NCI-H345 treated with DMSO at 0.1 percent for 48 hours (cell line): ENCODE data around the gene H1-8.
"Not testable (repeated sequence)": the region's sequence is repeated elsewhere in the genome, so short reads cannot be mapped to it uniquely, and the experiment has no call there.

Source experiments
- DNase-seq: peaks from one replicate; lab custom pipeline; 2025; ENCODE audit not compliant: unreplicated experiment; lab: John Stamatoyannopoulos, UW

Gene H1-8

DNA sequence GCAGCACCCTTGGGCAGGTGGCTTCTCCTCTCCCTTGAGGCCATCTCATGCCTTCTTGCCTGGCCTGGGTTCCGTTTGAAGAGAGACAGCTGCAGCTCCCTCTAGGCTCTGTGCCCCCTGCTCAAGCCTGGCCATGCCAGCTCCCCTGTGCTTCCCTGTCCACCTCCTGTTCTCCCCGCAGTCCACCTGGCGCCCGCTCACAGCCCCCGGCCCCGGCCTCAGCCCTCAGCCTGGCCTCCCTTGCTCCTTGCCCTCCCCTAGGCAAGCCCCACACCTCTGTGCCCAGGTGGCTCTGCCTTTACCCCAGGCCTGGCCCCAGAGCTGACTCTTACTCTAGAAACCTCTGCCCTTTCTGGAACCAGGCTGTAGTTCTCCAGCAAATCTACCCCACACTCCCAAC is 28.4 kb upstream of the H1-8 start:
- no peak for DNase-seq

DNA sequence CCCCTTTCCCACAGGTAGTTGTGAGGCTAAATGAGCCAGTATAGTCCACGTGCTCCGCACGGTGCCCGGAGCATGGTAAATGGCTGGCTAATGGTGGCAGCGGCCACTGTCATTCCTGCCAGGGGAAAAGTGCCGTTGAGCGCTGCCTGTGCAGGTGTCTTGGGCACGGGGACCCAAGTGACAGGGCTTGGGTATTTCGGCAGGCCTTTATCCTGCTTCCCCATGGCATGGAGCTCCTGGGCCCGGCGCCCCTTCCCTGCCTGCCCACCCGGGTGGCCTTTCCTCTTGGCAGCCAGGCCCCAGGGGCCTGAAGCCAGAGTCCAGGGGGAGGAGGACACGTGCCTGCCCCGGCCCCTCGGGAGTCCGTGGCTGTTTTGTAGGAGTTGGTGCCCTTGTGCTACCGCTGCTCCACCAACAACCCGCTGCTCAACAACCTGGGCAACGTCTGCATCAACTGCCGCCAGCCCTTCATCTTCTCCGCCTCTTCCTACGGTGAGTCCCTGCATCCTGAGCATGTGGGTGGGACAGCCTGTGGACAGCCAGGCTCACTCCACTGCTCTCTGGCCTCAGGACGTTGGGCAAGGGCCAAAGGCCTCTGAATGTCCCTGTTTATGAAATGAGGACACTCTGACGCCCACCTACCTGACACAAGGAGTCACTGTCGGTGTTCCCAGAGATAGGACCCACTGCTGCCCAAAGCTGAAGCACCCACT is 27.7 kb upstream of the H1-8 start:
- not testable (repeated sequence) for DNase-seq

DNA sequence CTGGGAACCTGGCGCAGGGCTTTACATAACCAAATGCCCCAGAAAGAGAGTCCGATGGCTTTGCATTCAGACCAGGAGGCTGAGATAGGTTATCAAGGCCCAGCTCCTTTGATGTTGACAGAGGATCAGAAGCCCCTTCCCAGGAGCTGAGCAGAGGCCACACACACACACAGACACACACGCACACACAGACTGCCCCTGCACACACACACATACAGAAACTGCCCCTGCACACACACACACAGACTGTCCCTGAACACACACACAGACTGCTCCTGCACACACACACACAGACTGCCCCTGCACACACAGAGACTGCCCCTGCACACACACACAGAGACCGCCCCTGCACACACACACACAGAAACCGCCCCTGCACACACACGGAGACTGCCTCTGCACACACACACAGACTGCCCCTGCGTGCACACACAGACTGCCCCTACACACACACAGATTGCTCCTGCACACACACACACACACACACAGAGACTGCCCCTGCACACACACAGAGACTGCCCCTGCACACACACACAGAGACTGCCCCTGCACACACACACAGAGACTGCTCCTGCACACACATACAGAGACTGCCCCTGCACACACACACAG is 27.0 kb upstream of the H1-8 start:
- not testable (repeated sequence) for DNase-seq

DNA sequence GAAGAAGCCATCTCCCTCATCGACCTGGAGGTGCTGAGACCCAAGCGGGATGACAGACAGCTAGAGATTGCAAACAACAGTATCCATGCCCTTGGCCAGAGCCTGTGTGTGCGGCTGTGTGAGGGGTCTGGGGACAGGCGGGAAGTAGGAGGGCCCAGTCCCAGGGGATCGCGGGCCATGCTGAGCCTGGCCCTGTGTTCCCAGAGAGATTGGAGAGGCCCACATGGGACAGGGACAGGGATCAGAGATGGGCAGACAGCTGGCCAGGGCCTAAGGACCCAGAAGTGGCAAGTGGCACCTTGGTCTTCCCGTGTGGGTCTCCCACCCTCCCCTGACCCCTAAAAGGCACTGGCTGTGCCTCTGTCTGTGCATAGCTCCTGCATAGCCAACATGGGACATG is 25.5 kb upstream of the H1-8 start:
- no peak for DNase-seq

DNA sequence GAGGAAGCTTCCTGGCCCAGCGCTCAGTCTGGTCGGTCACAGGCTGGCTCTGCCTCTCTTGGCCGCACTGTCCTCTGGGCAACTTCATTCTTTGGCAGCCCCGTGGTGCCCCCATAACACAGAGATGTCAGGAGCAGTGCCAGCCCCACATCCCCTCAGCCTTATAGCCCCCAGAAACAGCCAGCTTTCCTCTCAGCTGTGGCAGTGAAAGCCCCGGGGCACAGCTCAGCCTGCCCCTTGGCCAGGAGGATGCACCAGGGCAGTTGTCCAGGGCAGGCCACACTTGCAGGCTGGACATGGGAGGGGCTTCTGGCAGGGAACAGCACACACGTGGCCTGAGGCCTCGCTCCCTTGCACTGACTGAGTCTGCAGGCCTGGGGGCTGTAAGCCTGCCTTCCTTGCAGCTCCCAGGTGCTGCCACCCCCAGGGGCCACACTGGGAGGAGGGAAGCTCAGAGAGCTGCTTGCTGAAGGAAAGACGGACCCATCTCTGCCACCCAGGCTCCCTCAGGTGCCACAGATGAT is 24.9 kb upstream of the H1-8 start:
- DNase-seq = no peak

DNA sequence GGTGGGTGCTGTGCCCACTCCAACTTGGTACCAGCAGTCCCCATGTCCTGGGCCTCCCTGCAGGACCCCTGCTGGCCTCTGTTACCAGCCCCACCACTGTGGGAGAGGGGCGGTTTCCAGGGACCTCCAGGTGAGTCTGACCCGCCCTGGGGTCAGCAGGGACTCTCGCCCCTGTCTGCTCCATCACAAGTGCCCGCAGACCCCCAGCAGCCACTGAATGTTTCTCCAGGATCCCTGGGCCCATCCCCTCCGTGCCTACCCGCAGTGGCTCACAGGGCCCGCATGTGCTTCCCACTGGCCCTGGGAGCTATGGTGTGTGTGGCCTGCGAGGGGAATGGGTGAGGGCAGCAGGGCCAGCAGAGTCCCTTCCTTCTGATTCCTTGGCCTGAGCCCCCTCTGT is 24.4 kb upstream of the H1-8 start:
- no peak for DNase-seq

DNA sequence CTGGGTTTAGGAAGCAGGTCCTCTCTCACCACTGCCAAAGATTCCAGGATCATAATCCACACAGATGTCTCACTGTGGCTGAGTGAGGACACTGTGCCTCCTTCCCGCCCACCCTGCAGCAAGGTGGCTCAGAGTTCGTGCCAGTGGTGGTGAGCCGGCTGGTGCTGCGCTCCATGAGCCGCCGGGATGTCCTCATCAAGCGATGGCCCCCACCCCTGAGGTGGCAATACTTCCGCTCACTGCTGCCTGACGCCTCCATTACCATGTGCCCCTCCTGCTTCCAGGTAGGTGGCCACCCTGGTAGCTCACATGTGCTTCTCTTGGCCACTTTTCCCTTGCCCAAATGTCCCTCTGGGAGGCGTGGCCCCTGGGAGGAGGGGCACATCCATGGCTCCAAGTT is 23.5 kb upstream of the H1-8 start:
- no peak for DNase-seq

DNA sequence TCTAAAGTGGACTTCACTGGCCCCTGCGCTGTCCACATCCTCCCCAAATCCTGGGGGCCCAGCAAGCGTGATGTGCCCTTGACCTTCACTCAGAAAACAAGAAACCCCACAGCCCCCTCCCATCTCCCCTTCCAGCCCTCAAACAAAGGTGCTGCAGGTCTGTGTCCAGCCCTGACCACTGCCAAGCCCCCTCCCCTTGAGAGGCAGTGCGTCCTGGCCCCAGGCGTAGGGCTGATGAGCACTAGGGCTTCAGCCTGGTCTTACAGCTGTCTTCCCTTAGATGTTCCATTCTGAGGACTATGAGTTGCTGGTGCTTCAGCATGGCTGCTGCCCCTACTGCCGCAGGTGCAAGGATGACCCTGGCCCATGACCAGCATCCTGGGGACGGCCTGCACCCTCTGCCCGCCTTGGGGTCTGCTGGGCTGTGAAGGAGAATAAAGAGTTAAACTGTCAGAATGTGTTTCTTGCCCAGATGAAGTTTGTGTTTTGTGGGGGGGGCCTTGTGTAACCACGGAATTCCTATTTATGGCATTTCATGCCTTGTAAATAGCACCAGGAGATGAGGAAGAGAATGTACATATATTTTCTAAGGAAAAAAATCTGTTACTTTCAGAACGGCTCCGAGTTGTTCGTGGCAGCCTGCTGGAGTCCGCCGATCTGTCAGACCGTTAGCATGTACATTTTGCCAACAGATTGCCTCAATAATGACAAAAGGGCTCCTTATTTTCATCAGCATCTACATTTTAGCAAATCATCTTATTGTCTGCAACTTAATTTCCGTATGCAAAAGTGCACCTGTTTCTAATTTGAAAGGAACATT is 22.9 kb upstream of the H1-8 start:
- DNase-seq = no peak

DNA sequence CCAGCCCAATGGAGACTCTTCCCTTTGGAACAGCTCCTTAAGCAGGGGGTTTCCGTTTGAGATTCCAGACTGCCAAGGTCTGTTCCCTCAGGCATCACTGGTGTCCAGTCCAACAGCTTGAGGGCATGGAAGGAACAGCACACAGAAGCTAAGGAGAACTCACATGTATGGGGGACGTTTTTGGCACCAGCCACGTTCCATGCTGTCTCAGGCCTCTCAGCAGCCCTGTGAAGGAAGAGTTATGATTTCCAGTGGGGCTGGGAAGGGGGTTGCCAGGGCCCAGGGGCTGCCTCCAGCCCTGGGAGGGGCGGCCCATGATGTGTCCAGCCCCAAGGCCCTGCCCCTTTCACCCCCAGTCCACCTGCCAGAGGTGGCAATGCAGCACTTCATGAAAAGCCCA is 22.0 kb upstream of the H1-8 start:
- DNase-seq = no peak

DNA sequence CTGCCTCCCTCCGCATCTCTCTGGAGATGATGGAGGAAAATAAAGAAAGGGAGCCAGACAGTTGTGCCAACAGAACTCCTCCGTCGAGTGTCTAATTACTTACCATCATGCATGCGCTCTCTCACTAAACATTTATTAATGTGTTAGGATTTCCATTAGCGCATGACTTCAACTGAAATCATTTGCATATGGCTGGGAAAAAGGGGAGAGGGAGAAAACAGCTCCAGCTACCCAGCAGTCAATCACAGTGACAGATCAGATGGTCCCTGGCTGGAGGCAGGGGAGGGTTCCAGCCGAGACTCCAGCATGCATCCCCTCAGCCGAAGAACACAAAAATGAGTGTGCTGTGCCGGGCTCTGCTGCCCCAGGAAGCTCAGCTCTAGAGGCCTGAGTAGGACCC is 21.4 kb upstream of the H1-8 start:
- no peak for DNase-seq

DNA sequence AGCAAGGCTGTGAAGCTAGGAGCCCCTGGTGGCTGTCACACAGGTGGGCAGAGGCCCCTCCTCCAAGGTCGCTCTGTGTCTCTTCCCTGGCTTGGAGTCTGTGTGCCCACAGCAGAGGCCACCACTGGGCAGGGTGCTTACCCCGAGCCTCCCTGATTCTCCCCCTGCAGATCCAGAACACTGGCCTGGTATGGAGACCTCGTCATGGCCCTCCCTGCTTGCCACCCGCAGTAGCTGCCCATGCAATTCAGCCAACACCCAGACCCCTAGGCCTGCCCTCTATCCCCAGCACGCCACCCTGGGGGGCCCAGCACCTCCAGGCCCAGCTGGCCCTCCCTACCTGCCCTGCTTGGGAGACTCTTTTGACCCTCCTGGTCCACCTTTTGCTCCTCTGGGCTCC is 20.0 kb upstream of the H1-8 start:
- DNase-seq = no peak

DNA sequence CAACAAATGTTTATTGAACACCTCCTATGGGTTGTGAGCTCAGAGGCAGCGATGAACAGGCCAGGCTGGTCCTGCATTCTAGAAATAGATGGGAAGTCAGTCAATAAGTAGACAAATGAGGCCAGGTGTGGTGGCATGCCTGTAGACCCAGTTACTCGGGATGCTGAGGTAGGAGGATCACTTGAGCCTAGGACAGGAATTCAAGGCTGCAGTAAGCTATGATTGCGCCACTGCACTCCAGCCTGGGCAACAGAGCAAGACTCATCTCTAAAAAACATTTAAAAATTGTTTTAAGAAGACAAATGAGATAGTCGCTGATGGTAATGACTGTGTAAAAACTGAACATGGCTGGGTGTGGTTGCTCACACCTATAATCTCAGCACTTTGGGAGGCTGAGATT is 18.9 kb upstream of the H1-8 start:
- DNase-seq = no peak

DNA sequence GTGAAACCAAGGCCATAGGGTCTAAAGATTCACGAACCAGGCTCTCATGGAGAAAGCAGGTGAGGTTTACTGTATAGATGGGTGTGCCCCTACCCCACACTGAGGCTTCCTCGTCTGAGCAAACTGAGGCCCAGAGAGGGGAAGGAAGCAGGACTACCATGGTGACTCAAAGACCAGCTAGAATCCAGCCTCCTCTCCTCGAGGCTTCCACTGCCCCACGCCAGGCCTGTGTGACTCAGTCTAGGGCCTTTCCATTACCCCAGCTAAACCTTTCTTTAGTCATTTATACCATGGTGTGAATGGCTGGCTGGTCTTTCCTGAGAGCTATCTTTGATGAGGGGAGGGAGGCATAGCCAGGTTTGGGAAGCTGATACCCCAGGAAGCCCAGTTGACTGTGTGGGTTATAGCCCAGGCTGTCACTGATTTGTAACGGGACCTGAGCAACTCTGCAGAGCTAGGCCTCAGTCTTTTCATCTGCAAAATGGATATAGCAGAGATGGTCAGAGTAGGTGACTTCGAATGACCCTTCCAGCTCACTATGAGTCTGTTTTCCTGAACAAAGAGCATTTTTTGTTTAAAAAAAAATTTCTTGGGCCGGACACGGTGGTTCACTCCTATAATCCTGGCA is 17.5 kb upstream of the H1-8 start:
- DNase-seq = no peak

DNA sequence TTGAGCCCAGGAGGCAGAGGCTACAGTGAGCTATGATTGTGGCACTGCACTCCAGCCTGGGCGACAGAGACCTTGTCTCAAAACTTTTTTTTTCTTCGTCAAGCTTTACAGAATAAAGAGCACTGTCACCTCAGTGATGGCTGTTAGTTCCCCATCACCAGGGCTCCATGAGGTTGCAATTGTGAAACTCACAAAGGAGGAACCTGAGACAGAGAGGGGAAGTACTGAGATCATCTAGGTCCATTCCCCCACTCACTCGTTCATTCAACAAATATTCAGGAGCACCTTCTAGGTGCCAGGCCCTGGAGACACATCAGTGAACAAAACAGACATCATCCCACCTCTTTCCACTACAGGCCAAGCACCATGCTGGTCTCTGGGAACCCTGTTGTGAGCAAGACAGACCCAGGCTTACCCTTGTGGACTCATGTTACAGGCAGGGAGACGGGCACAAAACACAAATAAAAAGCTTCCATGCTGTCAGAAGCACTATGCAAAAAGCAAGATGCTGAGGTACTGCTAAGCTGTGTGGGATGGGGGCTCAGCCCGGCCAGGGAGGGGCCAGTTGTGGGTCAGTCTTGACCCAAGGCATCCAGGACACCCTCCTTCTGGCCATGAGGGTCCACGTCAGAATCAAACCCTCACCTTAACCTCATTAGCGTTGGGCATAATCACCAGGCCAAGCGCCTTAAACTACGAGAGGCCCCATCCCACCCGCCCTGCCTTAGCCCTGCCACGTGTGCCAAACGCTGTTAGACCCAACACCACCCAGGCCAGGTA is 16.7 kb upstream of the H1-8 start:
- no peak for DNase-seq

DNA sequence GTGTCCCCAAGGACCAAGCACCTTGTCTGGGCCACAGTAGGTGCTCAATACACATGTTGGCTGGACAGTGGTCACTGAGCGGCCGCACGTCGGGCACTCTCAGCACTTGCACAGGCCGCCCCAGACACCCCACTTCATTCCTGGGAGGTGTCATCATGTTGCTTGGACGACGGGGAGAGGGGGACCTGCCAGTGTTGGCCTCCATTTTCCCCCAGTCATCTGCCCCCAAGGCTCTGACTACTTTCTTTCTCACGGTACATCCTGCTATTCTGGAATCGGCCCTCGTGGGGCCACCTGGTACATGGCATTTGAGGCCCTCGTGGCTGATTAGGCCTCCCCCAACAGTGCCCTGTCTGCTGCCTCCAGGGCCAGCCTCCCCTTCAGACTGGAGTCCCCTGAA is 15.7 kb upstream of the H1-8 start:
- no peak for DNase-seq

DNA sequence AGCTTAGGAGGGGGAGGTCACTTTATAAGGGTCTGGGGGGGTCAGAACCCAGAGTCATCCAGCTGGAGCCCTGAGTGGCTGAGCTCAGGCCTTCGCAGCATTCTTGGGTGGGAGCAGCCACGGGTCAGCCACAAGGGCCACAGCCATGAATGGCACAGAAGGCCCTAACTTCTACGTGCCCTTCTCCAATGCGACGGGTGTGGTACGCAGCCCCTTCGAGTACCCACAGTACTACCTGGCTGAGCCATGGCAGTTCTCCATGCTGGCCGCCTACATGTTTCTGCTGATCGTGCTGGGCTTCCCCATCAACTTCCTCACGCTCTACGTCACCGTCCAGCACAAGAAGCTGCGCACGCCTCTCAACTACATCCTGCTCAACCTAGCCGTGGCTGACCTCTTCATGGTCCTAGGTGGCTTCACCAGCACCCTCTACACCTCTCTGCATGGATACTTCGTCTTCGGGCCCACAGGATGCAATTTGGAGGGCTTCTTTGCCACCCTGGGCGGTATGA is 14.3 kb upstream of the H1-8 start, which contains the start of gene RHO:
Gene RHO (plus strand): TSS at position 51 of the 512 bp plus-strand sequence. CDS start 95 bp downstream, at position 146.
- DNase-seq = no peak

DNA sequence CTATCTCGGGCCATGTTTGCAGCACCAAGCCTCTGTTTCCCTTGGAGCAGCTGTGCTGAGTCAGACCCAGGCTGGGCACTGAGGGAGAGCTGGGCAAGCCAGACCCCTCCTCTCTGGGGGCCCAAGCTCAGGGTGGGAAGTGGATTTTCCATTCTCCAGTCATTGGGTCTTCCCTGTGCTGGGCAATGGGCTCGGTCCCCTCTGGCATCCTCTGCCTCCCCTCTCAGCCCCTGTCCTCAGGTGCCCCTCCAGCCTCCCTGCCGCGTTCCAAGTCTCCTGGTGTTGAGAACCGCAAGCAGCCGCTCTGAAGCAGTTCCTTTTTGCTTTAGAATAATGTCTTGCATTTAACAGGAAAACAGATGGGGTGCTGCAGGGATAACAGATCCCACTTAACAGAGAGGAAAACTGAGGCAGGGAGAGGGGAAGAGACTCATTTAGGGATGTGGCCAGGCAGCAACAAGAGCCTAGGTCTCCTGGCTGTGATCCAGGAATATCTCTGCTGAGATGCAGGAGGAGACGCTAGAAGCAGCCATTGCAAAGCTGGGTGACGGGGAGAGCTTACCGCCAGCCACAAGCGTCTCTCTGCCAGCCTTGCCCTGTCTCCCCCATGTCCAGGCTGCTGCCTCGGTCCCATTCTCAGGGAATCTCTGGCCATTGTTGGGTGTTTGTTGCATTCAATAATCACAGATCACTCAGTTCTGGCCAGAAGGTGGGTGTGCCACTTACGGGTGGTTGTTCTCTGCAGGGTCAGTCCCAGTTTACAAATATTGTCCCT is 13.4 kb upstream of the H1-8 start:
- DNase-seq = no peak

DNA sequence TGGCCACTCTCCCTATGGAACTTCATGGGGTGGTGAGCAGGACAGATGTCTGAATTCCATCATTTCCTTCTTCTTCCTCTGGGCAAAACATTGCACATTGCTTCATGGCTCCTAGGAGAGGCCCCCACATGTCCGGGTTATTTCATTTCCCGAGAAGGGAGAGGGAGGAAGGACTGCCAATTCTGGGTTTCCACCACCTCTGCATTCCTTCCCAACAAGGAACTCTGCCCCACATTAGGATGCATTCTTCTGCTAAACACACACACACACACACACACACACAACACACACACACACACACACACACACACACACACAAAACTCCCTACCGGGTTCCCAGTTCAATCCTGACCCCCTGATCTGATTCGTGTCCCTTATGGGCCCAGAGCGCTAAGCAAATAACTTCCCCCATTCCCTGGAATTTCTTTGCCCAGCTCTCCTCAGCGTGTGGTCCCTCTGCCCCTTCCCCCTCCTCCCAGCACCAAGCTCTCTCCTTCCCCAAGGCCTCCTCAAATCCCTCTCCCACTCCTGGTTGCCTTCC is 12.7 kb upstream of the H1-8 start:
- no peak for DNase-seq

DNA sequence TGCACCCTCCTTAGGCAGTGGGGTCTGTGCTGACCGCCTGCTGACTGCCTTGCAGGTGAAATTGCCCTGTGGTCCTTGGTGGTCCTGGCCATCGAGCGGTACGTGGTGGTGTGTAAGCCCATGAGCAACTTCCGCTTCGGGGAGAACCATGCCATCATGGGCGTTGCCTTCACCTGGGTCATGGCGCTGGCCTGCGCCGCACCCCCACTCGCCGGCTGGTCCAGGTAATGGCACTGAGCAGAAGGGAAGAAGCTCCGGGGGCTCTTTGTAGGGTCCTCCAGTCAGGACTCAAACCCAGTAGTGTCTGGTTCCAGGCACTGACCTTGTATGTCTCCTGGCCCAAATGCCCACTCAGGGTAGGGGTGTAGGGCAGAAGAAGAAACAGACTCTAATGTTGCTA is 12.2 kb upstream of the H1-8 start:
- no peak for DNase-seq
